Osteocyte (in vitro differentiated cells): Measurements from ENCODE around the gene PTPRM. TPM values are rescaled to one million over a fixed set of nuclear protein-coding genes. Genes with fewer than 3 reads are reported as not detected.

ENCODE experiments used
- DNase-seq: peaks from one replicate; pipeline ENCODE4 v3.0.0; 2021; ENCODE audit warnings: mixed read lengths; ENCODE audit not compliant: unreplicated experiment; ENCODE audit errors: extremely low spot score
- H3K27ac Mint-ChIP-seq: one replicate; pipeline ENCODE4 v1.8.0; 2021; ENCODE audit warnings: mild to moderate bottlenecking, mixed read lengths; ENCODE audit not compliant: unreplicated experiment
- H3K27me3 Mint-ChIP-seq: one replicate; pipeline ENCODE4 v1.8.0; 2021; ENCODE audit warnings: mixed read lengths; ENCODE audit not compliant: unreplicated experiment
- H3K36me3 Mint-ChIP-seq: one replicate; pipeline ENCODE4 v1.8.0; 2021; ENCODE audit warnings: mixed read lengths; ENCODE audit not compliant: unreplicated experiment
- H3K4me1 Mint-ChIP-seq: one replicate; pipeline ENCODE4 v1.8.0; 2021; ENCODE audit warnings: mixed read lengths; ENCODE audit not compliant: unreplicated experiment
- H3K4me3 Mint-ChIP-seq: one replicate; pipeline ENCODE4 v1.8.0; 2021; ENCODE audit warnings: mild to moderate bottlenecking, moderate library complexity, mixed read lengths; ENCODE audit not compliant: unreplicated experiment
- H3K9me3 Mint-ChIP-seq: one replicate; pipeline ENCODE4 v1.8.0; 2021; ENCODE audit warnings: mixed read lengths; ENCODE audit not compliant: unreplicated experiment
- CTCF ChIP-seq: fragments of 200-600 bp; sonication (generic); IDR thresholded peaks from 2 replicates; pipeline ENCODE4 v1.5.0; 2021; ENCODE audit warnings: antibody characterized with exemption, mild to moderate bottlenecking, moderate library complexity
- total RNA-seq: library from RNA; stranded (reverse); gene quantifications from 2 replicates; pipeline ENCODE4 v1.2.1, GENCODE V29; 2021

PTPRM gene
- total RNA-seq, 1 donor from 2014 or later: 105 TPM

- Mint-ChIP-seq H3K27me3 (no peaks in the 10 kb centered on the region), H3K9me3 (peaks cover 10% of the 10 kb centered on the region), H3K4me1 (peaks cover 9% of the 10 kb centered on the region), H3K4me3 (no peak overlapping the region), H3K36me3 (peaks cover 20% of the 10 kb centered on the region), H3K27ac (no peak overlapping the region)
- DNase-seq: no peak
- no peak for TF ChIP-seq CTCF
Observed at GRCh38 chr18:7844017-7844416, 276.9 kb downstream of the PTPRM start.

GRCh38 chr18:7844418-7844817 is 277.3 kb downstream of the PTPRM start:
- no peak for DNase-seq
- H3K4me3 Mint-ChIP-seq: no peak overlapping the region
- no peak overlapping the region for H3K27ac Mint-ChIP-seq

GRCh38 chr18:7846335-7846734 is 279.2 kb downstream of the PTPRM start:
- peaks cover 14% of the 10 kb centered on the region for H3K9me3 Mint-ChIP-seq
- no peak for TF ChIP-seq CTCF
- H3K27ac Mint-ChIP-seq: no peak overlapping the region
- DNase-seq: no peak
- H3K4me1 Mint-ChIP-seq: peaks cover 2% of the 10 kb centered on the region
- H3K4me3 Mint-ChIP-seq: no peak overlapping the region
- H3K36me3 Mint-ChIP-seq: peaks cover 25% of the 10 kb centered on the region
- H3K27me3 Mint-ChIP-seq: no peaks in the 10 kb centered on the region

More at GRCh38 chr18:7844418-7844817, 277.3 kb downstream of the PTPRM start:
- peaks cover 20% of the 10 kb centered on the region for H3K36me3 Mint-ChIP-seq
- TF ChIP-seq CTCF: no peak
- H3K4me1 Mint-ChIP-seq: peaks cover 9% of the 10 kb centered on the region
- peaks cover 10% of the 10 kb centered on the region for H3K9me3 Mint-ChIP-seq
- H3K27me3 Mint-ChIP-seq: no peaks in the 10 kb centered on the region

GRCh38 chr18:7847357-7848053 is 280.4 kb downstream of the PTPRM start:
- Mint-ChIP-seq H3K4me3 (no peak overlapping the region), H3K27ac (no peak overlapping the region), H3K36me3 (peaks cover 31% of the 10 kb centered on the region), H3K9me3 (peaks cover 24% of the 10 kb centered on the region), H3K27me3 (no peaks in the 10 kb centered on the region), H3K4me1 (peaks cover 2% of the 10 kb centered on the region)
- TF ChIP-seq CTCF: no peak
- DNase-seq: no peak

GRCh38 chr18:7848054-7848412 is 280.9 kb downstream of the PTPRM start:
- Mint-ChIP-seq H3K9me3 (peaks cover 24% of the 10 kb centered on the region), H3K27ac (no peak overlapping the region), H3K27me3 (no peaks in the 10 kb centered on the region), H3K4me1 (peaks cover 2% of the 10 kb centered on the region), H3K36me3 (peaks cover 31% of the 10 kb centered on the region), H3K4me3 (no peak overlapping the region)
- no peak for TF ChIP-seq CTCF
- DNase-seq: no peak
